Hippocampal formation (tissue), 2 donors: ENCODE results near the gene CA6.
"Not testable (repeated sequence)": the region's sequence is repeated elsewhere in the genome, so short reads cannot be mapped to it uniquely, and the experiment has no call there.

Experiments
- DNase-seq, 2 donors: peaks; one replicate each; lab custom pipeline; 2025; lab: John Stamatoyannopoulos, UW

Gene CA6

GRCh38 chr1:8945568-8945967 is at the start of gene CA6:
Gene CA6 (plus strand): TSS chr1:8945868. CDS start chr1:8945887, 19 bp downstream.
- DNase-seq, result no peak

DNA sequence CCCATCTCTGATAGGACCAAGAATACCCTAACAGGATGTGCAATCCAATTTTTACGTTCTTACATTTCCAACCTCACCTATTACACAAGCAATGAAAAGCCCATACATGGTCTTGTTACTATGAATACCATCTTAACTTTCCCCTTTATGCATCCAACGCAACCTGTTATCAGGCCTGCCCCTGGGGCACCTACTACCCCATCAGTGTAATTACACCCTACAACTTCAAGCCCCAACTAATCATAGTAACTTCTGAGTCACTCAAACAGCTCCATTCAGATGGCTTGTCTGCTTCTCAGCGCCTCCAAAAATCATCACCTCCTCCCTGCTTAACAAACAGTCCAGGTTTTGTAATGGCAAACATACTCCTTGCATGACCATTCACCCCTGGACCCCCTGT is 48.9 kb upstream of the CA6 start:
- not testable (repeated sequence) for DNase-seq

- DNase-seq, result not testable (repeated sequence)
Measured at GRCh38 chr1:8897505-8897904, 48.2 kb upstream of the CA6 start.

DNA sequence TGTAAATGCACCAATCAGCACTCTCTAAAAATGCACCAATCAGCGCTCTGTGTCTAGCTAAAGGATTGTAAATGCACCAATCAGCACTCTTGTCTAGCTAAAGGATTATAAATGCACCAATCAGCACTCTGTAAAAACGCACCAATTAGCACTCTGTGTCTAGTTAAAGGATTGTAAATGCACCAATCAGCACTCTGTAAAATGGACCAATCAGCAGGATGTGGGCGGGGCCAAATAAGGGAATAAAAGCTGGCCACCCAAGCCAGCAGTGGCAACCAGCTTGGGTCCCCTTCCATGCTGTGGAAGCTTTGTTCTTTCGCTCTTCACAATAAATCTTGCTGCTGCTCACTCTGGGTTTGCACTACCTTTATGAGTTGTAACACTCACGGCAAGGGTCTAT is 47.2 kb upstream of the CA6 start:
- DNase-seq, result not testable (repeated sequence)

DNA sequence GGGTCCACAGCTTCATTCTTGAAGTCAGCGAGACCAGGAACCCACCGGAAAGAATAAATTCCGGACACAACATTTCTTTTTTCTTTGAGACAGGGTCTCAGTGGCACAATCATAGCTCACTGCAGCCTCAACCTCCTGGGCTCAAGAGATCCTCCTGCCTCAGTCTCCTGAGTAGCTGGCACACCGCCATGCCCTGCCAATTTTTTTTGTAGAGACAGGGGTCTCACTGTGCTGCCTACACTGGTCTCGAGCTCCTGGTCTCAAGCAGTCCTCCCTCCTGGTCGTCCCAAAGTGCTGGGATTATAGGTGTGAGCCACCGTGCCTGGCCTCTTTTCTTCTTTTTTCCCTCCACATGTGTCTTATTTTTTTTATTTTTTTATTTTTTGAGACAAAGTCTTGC is 46.6 kb upstream of the CA6 start:
- no peak for DNase-seq

- DNase-seq, result not testable (repeated sequence)
Measured at GRCh38 chr1:8900684-8901083, 45.0 kb upstream of the CA6 start.

- no peak for DNase-seq
Measured at GRCh38 chr1:8902765-8903164, 42.9 kb upstream of the CA6 start.

DNA sequence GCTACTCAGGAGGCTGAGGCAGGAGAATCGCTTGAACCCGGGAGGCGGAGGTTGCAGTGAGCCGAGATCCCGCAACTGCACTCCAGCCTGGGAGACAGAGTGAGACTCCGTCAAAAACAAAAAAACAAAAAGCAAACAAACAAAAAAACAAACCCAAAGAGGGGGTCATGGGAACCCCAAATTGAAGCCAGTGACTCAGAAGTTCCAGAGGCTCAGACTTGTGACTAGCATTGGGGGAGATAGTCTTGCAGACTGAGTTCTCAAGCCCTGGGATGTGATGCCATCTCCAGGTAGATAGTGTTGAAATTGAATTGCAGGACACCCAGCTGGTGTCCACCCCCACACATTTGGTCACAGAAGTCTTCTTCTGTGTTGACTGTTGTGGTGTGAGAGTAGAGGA is 42.3 kb upstream of the CA6 start:
- no peak for DNase-seq

DNA sequence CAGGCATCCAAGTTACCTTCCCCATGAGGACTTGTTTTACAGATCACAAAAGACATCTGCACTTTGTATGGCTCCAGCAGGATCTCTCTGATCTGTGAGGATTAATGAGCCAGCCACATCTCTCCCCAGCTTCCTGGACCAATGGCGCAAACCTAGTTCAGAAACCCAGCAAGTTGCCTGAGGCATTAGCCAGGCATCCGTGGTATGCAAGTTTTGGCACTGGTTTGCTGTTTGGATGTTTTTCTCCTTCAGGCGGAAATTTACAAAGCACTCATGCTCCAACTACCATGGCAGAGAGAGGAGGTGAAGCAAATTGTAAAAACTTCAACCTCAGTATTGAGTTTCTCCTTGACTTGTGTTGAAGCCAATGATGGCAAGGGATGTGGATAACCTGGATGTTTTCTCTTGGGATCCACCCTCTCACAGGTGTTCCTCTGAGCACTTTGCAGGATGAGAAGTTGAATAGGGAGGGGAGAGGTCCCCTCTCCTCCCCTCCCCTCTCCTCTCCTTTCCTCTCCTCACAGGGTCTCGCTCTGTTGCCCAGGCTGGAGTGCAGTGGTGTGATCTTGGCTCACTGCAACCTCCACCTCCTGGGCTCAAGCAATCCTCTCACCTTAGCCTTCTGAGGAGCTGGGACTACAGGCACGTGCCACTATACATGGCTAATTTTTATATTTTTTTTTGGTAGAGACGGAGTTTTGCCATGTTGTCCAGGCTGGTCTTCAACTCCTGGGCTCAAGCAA is 41.6 kb upstream of the CA6 start:
- peak in 1 of 2 donors; percentile 11 for DNase-seq

DNA sequence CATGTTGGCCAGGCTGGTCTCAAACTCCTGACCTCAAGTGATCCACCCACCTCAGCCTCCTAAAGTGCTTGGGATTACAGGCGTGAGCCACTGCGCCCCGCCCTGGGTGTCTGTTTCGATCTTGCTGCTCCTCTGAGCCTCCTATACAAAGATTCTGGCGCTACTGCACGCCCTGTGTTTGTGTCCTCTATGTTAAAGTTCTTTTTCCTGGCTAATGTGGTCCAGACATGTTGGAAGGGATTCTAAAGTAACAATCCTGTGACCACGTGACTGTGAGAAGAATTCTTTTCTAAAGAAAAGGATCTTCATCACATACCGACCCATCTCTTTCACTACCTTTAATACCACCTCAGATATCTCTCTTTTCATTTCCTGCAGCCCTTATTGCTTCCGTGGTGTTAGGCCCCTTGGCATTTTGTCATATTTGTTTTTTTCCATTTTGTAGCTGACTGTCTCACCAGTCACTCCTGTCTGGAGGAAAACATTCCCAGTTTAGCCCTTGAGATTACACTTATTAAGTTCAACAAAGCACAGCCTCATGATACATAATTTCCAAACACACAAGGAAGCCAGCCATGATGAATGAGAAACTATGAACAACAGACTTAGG is 40.0 kb upstream of the CA6 start:
- no peak for DNase-seq

DNA sequence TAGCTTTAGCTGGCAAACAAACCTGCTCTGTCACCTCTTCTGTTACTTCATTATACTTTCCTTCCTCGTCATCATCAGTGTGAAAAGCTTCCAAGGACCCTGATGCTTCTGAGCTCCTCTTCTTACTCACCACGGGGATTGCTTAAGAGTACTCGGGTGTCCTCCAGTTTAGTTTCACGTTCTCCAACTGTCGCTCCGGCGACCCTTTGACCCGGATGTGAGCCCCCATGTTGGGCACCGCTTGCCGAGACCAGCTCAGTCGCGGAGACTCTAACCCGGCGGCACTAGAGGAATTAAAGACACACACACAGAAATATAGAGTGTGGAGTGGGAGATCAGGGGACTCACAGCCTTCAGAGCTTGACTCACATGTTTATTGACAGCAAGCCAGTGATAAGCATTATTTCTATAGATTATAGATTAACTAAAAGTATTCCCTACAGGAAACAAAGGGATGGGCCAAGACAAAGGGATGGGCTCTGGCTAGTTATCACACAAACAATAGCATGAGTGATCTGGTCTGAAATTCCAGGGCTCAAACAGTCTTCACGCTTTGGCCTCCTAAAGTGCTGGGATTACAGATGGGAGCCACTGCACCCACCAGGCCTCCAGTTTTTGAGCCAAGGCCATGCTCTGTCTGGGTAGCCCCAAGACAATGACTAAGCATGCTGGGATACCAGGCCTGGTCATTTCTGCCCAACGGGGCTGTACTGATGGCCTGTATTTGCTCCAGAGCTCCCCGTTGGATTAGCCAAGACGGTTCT is 37.1 kb upstream of the CA6 start:
- DNase-seq, result no peak

GRCh38 chr1:8910331-8910730 is 35.3 kb upstream of the CA6 start:
- DNase-seq, result no peak

DNA sequence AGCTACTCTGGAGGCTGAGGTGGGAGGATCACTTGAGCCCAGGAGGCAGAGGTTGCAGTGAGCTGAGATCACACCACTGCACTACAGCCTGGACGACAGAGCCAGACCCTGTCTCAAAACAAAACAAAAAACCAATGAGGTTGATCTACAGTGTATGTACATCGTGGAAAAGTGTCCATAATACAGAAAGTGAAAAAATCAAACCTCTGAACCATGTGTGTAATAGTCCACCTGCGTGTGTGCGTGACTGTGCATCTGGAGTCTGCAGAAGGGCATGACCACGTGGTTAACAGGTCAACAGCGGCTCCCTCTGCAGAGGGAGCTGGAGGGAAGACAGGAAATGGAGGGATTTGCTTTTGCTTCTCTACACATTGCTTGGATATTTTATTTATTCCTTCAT is 34.8 kb upstream of the CA6 start:
- no peak for DNase-seq

- DNase-seq, result no peak
Measured at GRCh38 chr1:8911416-8912309, 34.0 kb upstream of the CA6 start.

DNA sequence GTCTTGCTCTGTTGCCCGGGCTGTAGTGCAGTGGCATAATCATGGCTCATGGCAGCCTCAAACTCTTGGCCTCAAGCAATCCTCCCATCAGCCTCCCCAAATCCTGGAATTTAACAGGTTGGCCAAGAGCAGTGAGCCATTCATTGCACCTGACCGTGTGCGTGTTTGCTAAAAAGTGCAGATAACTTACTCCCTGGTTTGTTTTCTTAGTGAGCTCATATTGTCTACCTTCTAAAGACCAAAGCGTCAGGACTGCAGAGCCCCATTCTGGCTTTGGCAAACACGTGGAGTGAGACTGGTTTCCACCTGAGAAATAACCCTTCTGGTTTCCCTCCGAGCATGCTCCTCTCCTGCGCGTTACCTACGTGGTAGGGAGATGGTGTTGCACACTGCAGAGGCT is 32.2 kb upstream of the CA6 start:
- no peak for DNase-seq

DNA sequence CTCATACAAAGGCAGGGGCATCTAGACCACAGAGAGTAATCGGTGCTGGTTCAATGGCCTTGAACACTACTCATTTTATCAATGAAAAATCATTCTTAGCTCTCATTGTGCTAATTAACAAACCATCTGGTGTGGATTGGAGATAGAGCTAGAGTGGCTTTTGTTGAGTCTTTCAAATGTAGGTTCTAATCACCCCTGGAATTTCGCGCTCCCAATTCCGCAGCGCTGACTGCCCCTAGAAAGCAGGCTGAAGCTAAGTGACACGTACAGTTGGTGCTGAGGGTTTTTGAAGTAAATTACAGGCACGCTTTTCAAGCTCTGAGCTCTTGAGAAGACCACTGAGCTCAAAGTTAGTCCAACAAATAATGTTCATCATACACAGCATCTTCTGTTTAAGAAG is 31.2 kb upstream of the CA6 start:
- DNase-seq, result no peak

- DNase-seq, result no peak
Measured at GRCh38 chr1:8915446-8915845, 30.2 kb upstream of the CA6 start.

GRCh38 chr1:8917536-8917935 is 28.1 kb upstream of the CA6 start:
- not testable (repeated sequence) for DNase-seq

GRCh38 chr1:8922962-8923361 is 22.7 kb upstream of the CA6 start:
- no peak for DNase-seq

DNA sequence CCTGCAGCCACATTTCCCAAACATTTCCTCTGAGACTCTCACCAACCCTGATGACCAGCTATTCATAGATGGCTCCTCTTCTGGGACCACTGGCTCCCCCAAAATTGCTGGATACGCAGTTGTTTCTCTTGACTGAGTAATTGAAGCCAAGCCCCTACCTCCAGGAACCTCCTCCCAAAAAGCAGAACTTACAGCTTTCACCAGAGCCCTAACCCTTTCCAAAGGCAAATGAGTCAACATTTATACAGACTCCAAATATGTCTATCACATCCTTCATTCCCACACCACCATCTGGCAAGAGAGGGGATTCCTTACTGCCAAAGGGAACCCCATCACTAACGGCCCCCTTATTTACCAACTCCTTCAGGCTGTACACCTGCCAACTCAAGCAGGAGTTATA is 20.3 kb upstream of the CA6 start:
- DNase-seq, result no peak

- no peak for DNase-seq
Measured at GRCh38 chr1:8925960-8926359, 19.7 kb upstream of the CA6 start.
